CD4-positive, alpha-beta T cell treated with Interferon alpha-2 for 1 hour (primary cell): Measurements from ENCODE around the gene DOP1A.
A peak's percentile ranks its signal among the peaks of the same experiment; 100 is the strongest.

Source experiments
- DNase-seq, 2 donors: peaks; one replicate each; pipeline ENCODE4 v3.0.0-alpha.2; 2020 to 2022

DOP1A gene, protein sequence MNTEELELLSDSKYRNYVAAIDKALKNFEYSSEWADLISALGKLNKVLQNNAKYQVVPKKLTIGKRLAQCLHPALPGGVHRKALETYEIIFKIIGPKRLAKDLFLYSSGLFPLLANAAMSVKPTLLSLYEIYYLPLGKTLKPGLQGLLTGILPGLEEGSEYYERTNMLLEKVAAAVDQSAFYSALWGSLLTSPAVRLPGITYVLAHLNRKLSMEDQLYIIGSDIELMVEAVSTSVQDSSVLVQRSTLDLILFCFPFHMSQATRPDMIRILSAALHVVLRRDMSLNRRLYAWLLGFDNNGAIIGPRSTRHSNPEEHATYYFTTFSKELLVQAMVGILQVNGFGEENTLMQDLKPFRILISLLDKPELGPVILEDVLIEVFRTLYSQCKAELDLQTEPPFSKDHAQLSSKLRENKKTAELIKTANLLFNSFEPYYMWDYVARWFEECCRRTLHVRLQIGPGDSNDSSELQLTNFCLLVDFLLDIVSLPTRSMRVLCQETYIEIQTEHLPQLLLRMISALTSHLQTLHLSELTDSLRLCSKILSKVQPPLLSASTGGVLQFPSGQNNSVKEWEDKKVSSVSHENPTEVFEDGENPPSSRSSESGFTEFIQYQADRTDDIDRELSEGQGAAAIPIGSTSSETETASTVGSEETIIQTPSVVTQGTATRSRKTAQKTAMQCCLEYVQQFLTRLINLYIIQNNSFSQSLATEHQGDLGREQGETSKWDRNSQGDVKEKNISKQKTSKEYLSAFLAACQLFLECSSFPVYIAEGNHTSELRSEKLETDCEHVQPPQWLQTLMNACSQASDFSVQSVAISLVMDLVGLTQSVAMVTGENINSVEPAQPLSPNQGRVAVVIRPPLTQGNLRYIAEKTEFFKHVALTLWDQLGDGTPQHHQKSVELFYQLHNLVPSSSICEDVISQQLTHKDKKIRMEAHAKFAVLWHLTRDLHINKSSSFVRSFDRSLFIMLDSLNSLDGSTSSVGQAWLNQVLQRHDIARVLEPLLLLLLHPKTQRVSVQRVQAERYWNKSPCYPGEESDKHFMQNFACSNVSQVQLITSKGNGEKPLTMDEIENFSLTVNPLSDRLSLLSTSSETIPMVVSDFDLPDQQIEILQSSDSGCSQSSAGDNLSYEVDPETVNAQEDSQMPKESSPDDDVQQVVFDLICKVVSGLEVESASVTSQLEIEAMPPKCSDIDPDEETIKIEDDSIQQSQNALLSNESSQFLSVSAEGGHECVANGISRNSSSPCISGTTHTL (N-terminal part only)

DNA sequence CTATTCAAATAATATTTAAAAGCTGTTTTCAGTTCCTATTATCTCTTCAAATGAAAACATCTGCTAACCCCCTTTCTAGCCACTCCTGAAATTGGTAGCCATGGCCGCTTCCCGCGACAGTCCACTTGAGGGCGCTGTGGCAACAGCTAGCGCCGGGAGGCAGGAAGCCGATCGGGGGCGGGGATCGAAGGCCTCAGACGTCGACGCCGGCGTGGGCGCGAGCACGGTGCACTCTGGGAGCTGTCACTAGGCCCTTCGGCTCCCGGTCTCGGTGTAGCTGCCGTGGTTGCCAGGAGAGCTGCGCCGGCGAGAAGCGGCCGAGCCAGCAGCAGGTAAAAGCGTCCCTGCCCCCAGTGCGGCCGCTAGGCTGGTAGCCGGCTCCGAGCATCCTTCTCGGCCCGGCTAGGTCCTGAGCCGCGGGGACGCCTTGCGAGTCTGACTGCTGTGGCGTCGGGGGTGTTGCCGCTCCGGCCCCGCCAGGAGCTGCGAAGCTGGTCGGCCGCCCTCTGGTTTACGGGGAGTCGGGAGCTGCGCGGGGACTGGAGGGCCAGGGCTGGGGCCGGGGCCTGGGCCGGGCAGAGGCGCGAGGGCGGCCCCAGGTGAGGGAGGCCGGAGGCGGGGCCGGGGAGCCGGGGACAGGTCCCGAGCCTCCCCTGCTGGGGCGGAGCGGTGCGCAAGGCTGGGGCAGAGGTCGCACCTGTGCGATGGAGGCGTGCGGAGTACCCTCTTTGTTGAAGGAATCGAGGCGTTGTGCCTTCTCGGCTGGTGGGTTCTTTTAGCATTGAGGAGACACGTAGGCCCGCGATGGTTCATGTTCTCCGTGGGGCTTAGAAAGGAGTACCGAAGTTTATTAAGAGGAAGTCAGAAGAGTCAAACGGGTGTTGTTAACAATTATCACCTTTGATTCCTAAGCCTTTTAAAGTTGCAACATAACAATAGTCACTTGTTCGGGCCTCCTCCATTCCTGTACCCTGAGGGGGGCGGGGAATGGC is at the start of gene DOP1A:
TSS of gene DOP1A (plus strand) at position 224 of the 992 bp plus-strand sequence. CDS start 29,307 bp downstream, outside the sequence.
- DNase-seq, result peak; percentile 94 to 96

DNA sequence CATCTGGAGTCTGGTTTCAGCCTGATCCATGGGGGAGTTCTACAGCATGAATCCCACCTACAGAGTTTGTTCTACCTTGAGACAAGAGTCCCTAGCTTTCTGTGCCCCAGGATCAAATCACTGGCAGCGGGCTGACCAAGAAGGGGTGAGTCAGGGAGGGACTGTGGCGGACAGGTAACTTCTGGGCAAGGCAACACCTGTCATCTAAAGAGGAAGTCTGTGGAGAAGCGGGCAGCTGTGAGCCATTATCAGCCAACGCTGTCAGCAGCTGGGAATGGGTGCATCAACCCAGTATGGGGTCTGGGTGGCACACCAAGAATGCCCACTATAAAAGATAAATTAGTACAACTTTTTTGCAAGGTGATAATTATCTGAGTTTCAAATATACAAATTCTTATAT is 47.7 kb upstream of the DOP1A start:
- DNase-seq, result no peak

DNA sequence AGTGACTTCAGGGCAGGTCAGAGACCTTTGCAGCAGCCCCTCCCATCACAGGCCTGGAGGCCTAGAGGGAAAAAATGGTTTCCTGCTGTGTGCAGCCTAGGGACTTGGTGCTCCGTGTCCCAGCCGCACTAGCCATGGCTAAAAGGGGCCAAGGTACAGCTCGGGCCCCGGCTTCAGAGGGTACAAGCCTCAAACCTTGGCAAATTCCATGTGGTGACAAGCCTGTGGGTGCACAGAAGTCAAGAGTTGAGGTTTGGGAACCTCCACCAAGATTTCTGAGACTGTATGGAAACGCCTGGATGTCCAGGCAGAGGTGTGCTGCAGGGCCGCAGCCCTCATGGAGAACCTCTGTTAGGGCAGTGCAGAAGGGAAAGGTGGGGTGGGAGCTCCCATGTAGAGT is 35.8 kb upstream of the DOP1A start:
- DNase-seq, result no peak

DNA sequence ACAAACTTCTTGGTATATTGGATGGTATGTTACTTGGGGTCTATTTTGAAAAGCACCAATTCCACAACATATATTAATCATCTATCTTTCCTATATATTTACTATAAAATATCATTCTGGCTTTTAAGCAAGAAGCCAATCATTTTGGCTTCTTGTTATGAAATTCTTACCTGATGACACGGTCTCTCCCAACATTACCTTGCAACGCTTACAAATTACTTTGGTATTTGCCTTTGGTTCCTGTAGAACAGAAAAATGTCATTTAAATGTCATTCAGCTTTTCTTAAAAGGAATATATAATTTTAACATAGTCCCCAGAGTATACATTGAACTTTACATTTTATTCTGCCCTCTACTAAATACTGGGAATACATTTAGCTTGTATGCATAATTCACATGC is 29.2 kb upstream of the DOP1A start:
- no peak for DNase-seq

DNA sequence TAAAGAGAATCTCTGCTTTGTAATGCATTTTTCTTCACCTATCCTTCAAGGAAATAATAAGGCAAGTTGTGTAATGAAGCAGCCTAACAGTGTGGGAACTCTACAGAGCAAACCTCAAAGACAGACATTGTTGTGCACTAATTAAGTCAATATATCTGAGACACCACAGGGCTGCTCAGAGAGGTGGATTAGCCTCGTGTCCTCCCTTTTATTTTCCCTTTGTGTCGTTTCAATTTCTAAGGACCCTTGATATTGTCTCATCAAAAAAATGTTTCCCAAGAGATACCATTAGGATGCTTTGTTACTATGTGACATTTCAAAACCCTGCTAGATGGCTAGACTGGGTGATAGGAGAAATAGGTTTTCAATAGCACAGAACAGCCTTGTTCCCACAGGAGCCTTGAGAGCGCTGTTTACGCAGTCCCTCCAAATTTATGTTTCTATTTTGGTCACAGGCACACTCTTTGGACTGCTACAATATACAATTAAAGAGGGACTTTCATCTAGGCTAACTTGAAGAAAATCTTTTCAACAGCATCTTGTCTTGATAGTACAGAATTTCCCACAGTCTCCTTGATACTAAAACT is 24.9 kb upstream of the DOP1A start:
- DNase-seq, result no peak

DNA sequence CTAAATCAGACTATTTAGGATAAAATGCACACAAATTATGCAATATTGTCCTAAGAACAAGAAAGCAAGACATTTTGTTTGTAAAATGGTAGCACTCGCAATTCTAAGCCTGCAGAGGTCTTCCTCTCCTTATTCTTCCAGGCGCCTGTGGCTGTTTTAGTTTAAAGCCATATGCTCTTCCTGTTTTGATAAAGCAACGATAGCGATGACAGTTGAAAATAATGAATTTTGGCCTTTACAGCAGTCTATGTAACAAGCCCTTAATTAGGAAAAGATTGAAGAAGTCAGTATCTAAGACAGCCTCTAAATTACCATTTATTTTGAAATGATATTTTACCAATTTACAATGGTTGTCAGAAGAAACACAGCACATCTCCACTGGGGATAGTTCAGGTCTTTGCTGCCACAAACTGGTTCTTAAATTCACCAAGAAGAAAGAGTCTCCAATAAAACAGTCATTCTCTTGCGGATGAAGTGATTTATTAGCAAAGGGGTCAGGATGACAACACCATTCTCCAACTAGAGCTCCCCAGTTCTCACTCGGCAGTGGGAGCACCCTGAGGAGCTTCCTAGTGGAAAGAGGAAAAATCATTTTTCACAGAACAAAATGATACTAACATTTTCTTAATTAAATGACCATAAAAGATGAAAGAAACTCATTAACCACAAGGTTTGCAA is 23.2 kb upstream of the DOP1A start:
- no peak for DNase-seq

DNA sequence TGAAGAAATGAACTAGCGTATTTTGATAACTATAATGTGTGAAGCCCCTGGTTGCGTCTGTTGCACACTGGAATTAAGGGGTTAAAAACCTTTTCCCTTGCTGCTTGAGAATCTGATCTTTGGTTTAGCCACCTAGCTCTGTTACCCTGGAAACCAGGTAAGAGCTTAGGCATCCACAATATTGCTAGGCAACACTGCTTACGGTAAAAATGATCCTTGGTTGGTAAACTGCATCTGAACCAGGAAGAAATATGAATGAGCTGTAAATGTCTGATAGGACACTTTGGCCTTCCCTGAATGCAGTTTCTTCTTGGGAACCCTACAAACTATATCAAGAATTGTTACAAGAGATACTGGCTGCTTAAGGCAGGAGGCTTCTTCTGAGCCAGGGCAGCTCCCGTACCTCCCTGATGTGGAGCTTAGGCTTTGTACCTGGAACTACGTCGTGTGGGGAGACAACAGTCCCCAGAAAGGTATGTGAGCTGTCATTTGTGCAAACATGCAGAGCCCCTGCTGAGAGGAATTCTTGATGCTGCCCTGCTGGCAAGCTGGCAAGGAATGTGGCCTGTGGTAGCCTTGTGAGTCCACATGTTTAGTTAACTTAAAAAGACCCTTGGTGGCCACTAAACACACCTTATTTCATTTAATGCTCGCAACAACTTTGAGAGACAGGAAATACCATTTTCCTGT is 20.3 kb upstream of the DOP1A start:
- DNase-seq, result no peak

DNA sequence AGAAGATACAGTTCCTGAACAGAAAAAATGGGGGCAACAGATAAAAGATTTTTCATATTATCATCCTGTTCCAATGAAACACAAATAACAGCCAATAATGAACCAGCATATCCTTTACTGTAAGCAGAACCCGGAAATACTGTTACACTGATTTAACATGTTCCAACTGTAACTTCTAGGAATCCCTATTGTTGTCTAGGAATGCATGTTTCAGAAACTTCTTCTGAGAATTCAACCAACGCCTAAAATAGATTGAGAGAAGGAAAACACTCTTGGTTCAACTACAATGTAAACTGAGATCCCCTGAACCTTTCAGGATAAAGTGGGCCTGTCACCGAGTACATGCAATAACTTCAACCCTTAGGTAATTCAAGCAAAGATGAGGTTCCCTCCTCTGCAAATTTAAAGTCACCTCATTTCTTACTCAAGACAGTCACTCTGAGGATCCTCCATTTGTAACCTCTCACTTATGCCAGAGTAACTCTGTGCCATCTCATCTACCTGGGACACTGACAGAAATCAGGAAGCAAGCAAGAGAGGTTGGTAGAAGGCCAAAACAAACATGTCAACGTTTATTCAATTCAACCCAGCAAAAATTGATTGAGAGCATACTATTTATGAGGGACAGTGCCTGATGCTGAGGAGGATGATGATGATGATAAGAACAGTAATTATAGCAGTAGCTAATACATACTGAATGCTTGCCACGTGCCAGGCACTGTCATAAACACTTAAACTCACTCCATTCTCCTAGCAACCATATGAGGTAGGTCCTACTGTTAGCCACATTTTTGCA is 15.9 kb upstream of the DOP1A start:
- DNase-seq, result no peak

DNA sequence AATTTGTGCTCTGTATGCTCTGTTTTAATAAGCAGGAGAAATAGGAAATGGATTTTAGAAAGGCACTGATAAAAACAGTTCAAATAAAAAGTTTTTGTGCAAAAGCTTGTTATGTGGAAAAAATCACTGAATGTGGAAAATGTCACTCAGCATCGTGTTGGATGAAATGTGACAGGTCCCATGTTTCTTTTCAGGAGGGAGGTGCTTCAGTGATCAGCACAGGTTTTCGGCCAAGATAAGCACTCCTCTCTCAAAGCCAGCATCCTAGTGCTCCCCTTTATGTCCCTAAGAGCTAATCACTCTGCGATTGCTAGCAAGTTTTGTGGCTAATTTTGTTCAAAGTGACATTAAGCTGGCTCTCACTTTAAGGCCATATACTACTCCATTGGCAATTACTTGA is 13.8 kb upstream of the DOP1A start:
- no peak for DNase-seq

DNA sequence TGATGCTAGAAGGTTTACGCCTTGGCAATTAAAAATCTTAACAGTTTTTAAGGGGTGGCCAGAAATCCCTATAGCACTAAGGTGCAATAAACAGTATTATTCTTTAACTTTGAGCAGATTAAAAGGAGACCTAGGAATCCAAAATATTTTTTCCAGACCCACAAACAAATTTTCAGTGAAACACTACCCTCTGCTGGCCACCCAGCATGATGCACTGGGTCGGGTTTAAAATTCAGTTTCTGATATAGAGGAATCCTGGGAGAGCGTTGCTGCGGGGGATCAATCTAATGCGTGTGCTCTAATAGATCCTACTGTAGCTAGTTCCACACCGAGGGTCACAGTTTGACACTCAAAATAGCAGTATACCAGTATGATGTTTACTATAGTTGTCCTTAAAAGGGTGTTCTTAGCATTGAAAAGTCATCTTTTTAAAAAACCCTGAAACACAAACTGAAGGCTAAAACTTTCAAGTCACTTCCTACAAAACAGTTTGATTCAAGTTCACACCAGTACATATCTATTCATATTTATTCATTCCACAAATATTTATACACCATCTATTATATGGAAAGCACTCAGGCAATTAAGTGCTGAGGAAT is 12.0 kb upstream of the DOP1A start:
- DNase-seq, result peak; percentile 21 to 62

DNA sequence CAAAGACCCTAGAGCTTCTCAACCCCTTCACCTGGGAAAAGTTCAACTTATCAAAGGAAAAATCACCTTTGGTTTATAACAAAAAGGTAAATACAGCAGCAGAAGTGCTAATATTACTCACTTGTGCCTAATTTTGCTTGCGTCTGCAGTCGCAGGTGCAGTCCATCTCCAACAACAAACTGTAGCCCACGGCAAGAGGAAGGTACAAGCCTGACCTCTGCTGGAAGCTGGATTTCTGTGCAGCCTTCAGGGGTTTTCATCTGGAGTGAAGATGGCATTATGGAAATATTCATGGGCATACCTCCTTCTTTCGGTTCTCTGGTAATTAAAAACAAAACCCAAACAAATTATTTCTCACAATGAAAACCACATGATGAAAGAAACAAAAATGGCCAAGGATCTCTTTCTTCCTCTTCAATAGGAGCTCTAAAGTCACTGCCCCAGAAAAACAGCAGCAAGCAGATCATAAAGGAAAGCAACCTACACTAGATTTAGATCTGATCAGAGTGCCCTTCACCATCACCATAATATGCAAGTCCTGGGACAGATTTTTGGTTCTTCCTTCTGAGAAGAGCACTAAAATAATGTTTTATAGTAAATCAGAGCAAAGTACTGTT is 9.7 kb upstream of the DOP1A start:
- peak in 1 of 2 donors; percentile 33 for DNase-seq

DNA sequence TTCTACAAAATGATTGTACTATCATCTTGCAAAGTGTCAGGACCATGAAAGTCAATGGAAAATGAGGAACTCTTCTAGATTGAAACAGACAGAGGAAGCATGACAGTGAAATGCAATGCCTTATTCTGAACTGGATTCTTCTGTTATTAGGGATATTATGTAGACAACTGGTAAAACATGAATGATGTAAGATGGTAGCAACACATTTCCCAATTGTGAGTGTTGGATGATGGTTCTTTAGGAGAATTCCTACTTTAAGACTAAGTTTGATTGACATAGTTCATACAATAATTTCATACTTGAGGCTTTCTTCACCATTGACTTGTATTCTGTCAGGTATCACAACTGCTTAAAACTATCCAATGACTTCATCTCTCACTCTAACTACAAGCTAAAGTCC is 6.3 kb upstream of the DOP1A start:
- DNase-seq, result no peak

DNA sequence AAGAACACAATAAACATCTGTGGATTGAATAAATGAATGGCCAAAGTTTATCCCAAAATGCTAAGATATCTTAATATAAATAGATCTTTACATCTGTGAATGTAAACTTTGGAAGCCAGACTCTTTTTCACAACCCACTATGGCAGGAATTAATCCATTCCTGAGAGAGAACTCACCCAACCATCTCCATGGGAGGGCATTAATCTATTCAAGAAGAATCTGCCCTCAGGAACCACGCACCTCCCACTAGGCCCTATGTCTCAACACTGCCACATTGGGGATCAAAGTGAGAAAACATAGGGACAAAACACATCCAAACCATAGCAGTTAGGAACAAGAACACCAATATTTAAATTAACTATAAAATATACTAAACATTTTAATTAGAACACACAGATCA is 5.2 kb upstream of the DOP1A start:
- DNase-seq, result no peak

DNA sequence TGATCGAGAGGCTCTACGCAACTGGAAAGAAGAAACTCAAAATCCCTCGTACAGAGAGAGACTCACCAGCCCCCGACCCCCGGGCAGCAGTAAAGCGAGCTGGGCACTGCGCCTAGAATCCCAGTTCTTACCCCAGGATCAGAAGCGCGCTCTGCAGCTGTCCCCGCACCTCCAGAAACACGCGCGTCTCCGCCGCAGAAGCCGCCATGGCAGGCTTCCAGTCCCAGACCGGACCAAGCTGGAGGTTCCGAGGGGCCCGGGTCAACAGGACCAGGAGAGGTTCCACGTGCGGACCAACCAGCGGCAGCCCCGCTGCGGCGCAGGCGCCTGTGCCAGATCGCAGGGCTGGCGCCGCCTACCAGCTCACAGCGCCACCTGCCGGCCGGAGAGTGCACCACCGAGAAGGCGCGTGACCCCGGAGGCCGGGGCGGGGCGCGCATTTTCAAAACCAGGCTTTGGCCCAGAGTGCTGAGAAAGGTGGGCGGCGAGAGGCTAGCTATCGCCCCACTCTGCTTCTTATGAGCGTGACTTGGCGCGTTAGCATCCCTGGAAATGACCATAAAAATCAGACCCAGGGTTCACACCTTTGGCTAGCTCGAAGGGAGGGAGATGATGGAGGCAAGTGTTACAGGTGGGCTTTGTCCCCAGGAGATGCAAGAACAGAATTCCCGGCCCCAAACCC is 1.8 kb upstream of the DOP1A start, which contains the start of gene UBE3D:
TSS of gene UBE3D (minus strand) at position 331 of the 682 bp plus-strand sequence. CDS start at position 208, 123 bp downstream.
- DNase-seq, result peak; percentile 88 to 92

DNA sequence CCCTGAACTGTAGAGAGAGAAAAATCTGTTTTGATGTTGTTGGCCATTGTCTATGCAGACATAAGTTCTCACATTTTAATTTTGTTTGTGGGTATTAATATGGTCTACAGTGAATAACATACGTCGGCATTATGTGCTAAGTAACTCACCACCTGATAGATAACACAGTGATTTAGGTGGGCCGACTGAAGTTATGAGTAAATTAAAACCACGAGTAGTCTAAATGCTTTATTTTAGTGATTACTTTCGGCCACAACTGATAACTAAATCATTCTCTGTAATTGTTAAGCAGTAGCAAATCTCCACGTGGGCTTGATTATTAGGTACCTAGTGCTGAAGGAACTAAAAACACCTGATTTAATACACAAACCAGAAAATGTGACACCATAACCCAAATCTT is 1.1 kb downstream of the DOP1A start:
- no peak for DNase-seq

DNA sequence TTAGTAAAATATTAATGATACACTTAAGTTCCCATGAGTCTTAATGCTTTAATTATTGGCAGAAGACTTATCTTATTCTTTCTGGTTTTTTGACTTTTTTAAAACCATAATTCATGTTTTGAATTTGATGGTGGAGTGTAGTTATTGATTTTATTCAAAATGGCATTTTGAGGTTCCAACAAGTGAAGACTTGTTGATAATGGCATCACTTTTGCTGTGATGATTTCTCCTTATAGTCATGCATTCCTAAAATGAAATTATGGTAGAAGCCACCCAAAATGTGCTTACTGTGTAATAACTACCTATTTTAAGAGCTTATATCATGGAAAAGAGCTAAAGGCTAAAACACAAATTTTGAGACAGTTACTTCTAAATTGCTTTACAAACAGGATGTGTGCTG is 2.2 kb downstream of the DOP1A start:
- DNase-seq, result no peak

DNA sequence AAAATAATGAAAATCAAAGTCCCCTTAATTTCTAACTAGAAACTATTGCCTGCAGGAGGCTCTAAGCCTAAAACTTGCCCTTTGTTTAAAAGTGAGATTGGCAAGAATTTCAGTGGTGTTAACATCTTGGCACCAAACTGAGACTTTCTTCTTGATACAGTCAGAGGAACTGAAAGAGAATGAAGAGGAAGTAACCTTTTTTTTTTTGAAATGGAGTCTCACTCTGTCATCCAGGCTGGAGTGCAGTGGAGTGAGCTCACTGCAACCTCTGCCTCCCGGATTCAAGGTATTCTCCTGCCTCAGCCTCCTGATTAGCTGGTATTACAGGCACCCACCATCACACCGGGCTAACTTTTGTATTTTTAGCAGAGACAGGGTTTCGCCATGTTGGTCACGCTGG is 3.6 kb downstream of the DOP1A start:
- DNase-seq, result no peak

DNA sequence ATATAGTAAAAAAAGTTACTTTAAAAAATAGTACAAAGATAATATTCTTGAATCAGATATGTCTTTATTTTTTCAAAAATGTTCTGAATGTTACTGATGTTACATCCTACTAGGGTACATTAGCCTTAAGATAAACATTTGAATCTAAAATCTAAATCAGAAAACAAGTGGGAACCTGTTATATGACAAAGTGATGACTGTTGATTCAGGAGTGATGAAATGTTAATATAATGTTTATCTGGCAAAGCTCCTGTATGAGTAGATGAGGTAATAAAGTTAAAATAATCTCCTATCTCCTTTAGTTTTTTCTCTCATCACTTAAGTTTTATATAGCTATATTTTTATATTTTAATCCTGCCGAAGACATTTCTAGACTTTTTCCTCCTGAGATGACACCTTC is 4.2 kb downstream of the DOP1A start:
- no peak for DNase-seq
